NCI-H526 (cell line): ENCODE measurements around the gene RSPO4.
"Not testable (repeated sequence)": the region's sequence is repeated elsewhere in the genome, so short reads cannot be mapped to it uniquely, and the experiment has no call there.

ENCODE experiments used
- DNase-seq, 2 experiments: peaks; one replicate each; lab custom pipeline; 2025; lab: John Stamatoyannopoulos, UW

The RSPO4 gene

DNA sequence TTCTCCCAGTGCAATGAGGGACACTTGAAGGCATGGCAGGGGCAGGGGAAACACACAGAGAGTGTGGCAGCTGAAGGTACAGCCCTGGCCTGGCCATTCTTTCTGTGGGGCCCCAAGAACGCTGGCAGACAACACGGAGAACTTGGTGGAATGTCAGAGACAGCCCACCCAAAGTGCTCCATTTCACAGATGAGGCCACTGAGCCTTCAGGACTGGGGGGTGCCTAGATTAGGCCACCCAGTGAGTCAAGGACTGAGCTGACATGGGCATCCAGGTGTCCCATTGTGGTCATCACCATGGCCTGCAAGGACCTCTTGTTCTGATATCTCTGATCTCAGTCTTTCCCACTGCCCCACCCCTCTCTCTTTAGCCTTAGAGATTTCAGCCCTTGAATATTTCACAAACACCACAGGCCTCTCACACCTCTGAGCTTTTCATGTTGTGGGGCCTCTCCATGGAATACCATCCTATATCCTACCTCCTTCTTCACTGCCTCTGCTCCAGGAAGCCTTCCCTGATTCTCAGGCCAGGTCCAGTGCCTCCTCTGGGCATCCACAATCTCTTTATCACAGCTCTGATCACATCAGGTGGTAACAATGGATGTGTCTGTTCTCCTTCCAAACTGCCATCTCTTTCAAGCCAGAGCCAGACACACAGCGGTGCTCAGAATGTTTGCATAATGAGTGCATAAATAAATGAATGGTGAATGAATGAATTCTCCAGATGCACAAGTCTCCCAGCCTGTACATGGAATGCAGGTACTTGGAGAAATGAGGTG lies 2.0 kb upstream of the RSPO4 start:
- peak; percentile 98 to 99 for DNase-seq

DNA sequence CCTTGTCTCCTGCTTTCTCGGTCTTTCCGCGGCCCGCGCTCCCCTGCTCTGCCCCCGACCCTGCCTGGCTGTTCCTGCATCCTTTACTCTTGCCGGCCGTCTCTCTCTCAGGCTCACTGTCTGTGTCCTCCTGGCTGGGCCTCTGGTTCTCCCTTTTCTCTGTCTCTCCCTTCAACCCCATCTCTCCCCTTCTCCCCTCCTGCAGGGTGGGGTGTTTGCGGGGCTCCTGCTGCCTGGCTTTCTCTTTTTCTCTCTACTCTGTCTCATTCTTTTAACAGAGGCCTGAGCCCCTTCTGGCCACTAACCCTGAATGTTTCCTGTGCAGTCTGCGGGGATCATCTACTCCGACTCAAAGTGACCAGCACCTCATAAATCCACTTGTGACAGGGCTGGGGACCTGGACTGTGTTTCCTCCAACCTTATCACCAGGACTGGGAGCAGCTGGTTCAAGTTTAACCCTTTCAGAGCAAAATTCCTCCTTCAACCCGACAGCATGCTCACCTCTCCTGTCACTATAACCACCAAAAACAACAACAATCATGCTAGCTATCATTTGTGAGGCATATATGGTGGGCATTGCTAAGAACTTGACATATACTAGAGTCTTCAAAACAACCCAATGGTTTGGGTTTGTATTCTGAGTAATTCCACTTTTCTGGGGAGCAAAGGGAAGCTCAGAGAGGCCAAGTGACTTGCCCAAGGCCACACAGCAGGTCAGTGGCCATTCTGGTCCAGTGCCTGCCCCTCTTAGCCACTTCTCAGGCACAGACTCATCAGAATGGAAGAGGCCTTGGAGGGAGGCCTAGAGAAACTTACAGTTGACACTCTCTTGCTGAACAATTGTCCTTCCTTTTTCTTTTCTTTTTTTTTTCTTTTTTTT lies 811 bp upstream of the RSPO4 start:
- DNase-seq: peak; percentile 38 to 85

GRCh38 chr20:1001116-1001515 lies 995 bp downstream of the RSPO4 start:
- peak; percentile 28 to 56 for DNase-seq

- no peak for DNase-seq
These were observed 3.8 kb downstream of the RSPO4 start for GRCh38 chr20:998231-998830.

DNA sequence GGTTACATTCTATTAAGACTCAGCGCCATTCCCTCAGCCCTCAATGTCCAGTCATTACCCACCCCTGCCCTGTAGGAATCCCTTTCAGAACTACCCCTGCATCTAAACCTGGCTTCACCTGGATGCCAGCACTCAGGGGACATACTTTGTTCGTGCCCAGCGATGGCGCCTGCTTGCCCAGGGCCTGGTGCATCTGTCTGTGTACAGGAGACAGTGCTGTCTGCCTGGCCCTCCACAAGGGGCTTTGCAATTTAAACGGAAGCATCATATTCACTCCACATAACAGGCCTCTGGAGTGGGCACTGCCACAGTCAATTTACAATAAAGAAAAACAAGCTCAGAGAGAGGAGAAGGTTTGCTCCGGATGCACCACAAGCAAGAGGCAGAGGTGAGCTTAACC lies 4.6 kb downstream of the RSPO4 start:
- no peak for DNase-seq

- no peak for DNase-seq
These were observed 5.1 kb downstream of the RSPO4 start for GRCh38 chr20:997016-997415.

DNA sequence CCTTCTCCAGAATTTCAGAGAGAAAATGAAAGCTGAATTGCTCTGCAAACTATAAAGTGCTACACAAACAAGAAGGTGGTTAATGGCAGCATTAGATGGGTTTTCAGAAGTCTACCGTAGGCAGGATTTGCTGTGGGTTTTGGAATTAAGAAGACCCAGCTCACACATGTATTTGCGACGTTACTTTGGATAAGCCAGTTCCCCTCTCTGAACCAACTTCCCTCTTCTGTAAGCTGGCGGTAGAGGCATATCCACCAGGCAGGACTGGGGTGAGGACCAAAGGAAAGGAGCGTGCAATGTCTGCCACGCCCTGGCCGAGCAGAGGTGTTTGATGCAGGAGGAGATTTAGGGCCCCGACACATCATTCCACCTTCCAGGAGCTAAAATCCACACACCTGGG lies 6.9 kb downstream of the RSPO4 start:
- no peak for DNase-seq

DNA sequence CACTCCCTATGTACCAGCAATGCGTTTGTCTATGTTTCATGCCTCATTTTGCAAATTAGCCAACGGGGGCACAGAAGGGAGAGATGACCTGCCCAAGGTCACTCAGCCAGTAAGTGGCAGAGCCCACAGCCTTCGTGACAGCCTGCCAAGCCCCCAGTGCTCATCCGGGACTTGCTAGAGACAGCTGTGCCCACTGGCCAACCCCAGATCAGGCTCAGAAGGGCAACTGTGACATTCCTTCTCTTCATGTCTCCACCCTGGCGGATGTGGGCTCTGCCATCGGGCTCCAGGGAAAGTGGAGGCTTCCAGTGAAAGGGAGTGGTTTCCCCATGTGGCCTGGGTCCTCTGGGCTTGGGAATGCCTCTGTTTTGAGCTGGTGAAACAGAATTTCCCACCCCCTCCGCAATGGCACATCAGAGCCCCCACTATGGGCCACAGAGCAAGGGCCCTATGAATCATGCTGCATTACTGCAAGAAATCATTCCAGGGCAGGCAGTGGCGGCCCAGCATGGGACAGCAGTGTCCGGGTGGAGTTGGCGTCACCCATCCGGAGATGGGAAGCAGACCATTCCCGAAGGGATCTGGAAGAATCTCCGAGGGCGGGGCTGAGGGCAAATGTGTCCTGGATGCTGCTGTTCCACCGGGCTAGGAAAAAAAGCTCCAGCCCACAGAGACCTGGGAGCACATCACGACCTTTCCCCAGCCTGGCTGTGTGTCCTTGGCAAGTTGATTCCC lies 9.1 kb downstream of the RSPO4 start:
- no peak for DNase-seq

DNA sequence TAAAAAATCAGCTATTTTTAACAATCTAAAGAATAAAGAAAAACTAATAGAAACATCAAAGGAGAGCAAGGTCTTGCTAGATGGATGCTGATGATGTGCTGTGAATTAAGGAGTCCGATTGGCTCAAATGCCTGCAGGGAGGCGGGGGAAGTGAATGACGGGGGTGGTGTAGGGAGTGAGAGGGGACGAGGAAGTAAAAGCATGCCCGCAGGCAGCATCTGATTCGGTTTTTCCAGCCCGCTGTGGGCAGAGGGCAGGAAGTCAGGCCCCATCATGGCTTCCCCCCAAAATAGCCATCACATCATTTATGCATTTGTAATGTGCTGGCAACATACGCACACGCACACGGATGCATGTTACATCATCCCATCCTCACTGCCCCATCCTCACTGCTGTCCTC lies 10.3 kb downstream of the RSPO4 start:
- DNase-seq: peak; percentile 41 to 42

DNA sequence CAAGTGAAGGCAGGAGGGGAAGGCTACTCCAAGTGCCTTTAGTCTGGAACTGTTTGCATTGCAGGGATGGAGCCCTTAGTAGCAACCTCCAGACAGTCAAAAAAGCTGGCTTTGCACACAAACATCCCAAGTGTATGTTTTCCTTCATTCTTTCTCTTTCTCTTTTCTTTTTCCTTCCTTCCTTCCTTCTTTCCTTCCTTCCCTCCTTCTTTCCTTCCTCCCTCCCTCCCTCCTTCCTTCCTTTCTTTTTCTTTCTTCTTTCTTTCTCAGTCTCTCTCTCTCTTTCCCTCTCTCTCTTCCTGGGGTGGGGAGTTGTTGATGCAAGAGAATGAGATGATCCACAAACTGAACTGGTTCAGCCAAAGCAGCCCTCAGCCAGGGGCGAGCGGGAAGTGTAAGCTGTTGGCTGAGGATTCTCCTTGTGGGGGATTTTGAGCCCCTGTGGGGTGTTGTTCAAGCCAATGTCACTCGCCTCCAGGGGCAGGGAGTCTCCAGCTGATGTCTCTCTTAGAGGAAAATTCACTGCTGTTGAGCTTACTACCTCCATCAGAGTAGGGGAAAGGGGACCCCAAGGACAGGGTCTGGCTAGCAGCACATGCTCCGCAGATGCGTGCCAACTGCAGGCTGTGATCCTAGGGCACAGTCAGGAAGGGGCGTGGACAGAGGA lies 11.7 kb downstream of the RSPO4 start:
- DNase-seq: no peak

GRCh38 chr20:988272-988671 lies 13.8 kb downstream of the RSPO4 start:
- no peak for DNase-seq

DNA sequence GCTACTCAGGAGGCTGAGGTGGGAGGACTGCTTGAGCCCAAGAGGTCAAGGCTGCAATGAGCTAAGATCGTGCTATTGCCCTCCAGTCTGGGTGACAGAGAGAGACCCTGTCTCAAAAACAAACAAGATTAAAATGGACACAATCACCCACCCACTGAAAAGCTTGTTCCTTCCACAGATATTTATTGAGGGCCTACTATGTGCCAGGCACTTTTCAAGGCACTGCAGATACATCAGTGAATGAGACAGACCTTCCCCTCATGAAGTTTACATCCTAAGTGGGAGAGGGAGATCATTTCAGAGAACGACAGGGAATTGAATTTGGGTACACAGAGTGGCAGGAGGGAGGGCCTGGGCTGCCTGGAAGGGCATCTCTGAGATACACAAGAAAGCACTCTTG lies 14.4 kb downstream of the RSPO4 start:
- no peak for DNase-seq

- DNase-seq: no peak
These were observed 15.3 kb downstream of the RSPO4 start for GRCh38 chr20:986733-987355.

GRCh38 chr20:984994-985393 lies 17.1 kb downstream of the RSPO4 start:
- not testable (repeated sequence) for DNase-seq

DNA sequence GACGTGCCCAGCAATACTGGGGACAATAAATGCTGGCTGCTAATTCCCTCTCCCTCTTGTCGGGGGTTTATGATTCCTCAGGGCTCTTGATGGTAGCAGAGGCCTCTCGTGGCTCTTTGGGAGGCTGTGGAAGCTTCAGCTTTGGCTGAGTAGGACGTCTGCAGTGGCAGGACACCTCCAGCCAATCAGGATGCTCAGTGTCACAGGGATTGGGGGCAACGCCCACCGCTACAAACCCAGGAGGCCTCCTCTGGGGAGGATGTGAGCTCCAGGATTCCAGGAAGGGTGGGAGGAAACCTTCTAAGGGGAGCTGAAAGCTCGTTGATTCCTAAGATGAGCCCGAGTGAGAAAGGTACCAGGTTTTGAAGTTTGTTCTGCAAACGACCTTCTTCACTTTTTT lies 19.4 kb downstream of the RSPO4 start:
- DNase-seq: no peak

DNA sequence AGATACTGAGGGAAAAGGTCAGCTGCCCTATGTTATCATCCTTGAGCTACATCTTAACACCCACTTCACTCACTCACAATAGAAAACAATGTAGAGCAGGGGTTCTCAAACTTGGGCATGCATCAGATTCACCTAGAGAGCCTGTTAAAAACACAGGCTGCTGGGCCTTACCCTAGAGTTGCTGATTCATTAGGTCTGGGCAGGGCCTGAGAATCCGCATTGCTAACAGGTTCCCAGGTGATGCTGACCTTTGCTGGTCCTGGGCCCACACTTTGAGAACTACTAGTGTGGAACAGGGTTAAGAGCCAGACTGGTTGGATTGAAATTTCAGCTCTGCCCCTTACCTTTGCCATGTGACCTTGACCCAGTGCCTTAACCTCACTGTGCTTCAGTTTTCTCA lies 25.1 kb downstream of the RSPO4 start:
- DNase-seq: no peak

DNA sequence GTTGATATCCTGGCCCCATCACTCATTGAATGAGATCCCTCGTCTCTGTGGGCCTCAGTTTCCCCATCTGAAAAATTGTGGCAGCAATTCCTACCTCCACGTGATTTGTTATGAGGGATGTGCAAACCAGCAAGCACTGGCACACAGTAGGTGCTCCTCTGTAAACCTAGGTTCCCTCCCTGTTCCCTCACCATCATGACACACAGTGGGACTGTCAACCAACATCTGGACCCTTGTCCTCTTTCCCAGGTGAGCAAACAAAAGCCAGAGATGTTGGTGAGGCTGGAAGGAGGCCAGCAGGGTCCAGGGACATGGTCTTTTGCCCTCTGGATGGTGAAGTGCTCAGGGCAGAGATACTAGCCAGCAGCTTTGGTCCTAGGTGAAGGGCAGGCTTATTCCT lies 26.1 kb downstream of the RSPO4 start:
- DNase-seq: no peak

GRCh38 chr20:973785-974194 lies 28.3 kb downstream of the RSPO4 start:
- peak; percentile 11 to 52 for DNase-seq

GRCh38 chr20:972256-972655 lies 29.9 kb downstream of the RSPO4 start:
- DNase-seq: no peak

DNA sequence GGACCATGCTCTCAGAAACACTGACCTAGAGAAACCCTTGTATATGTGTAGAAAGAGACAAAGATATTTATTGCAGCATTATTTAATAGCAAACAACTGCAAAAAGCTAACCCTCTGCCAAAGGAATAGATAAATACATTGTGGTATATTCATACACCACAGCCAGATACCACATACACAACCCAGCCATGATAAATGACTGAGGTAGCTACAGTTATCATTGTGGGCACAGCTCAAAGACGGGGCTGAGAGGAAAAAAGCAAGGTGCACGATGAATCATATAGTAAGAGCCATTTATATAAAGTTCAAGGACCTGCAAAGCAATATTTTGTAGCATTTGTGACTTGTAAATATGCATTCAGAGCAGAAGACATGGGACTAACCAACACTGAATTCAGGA lies 30.8 kb downstream of the RSPO4 start:
- no peak for DNase-seq

- no peak for DNase-seq
These were observed 32.2 kb downstream of the RSPO4 start for GRCh38 chr20:969868-970267.
